ENCODE data around the gene MON2.

- TF ChIP-seq CTCF (conservative IDR thresholded peaks at IDR 0.05 in 1 of 2, IDR thresholded peaks at IDR 0.05 in 1 of 2; ENCODE audit: extremely low read depth in 1 of 2, insufficient read depth in 1 of 2, low read depth in 1 of 2, low read length in 2 of 2) (no peak), EZH2 (IDR thresholded peaks at IDR 0.05; ENCODE audit: borderline replicate concordance, low read length) (no peak)
Measured at GRCh38 chr12:62642486-62642885, 175.9 kb downstream of the MON2 start.
